Hepatocyte (in vitro differentiated cells): Measurements from ENCODE around the gene TECPR1.

Experiments
- EZH2 ChIP-seq: fragments of 200-600 bp; sonication (generic); IDR thresholded peaks from 2 replicates; pipeline ENCODE4 v1.6.1; 2016; ENCODE audit warnings: antibody characterized with exemption, mild to moderate bottlenecking, borderline replicate concordance
- EZH2phosphoT487 ChIP-seq: fragments of 200-600 bp; sonication (generic); IDR thresholded peaks from one replicate; pipeline ENCODE4 v1.6.1; 2018; ENCODE audit warnings: antibody characterized with exemption, mild to moderate bottlenecking, low read depth, moderate library complexity; ENCODE audit not compliant: unreplicated experiment, severe bottlenecking
- TF ChIP-seq, protein P1 (sequence below): fragments of 200-600 bp; sonication (generic); IDR thresholded peaks from 2 replicates; pipeline ENCODE4 v1.5.1; 2016; ENCODE audit warnings: antibody characterized with exemption, mild to moderate bottlenecking; ENCODE audit not compliant: poor library complexity

DNA sequence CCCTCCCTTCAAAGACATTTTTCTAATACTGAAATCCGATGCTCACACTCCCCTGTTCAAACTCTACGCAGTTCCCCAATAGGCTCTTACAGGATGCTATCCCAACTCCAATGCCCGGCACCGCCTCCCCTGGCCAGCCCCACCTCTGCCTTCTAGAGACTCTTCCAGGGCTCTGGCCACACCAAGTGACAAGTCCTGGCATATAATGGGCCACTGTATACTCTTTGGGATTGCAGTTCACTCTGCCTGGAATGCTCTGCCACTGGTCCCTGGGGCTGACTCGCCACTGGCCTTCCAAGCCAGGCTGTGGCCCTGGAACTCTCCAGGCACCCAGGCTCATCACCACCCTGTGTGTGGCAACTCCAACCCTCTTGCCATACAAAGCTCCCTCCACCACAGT, 26.4 kb upstream of the TECPR1 start:
- TF ChIP-seq, protein P1, sequence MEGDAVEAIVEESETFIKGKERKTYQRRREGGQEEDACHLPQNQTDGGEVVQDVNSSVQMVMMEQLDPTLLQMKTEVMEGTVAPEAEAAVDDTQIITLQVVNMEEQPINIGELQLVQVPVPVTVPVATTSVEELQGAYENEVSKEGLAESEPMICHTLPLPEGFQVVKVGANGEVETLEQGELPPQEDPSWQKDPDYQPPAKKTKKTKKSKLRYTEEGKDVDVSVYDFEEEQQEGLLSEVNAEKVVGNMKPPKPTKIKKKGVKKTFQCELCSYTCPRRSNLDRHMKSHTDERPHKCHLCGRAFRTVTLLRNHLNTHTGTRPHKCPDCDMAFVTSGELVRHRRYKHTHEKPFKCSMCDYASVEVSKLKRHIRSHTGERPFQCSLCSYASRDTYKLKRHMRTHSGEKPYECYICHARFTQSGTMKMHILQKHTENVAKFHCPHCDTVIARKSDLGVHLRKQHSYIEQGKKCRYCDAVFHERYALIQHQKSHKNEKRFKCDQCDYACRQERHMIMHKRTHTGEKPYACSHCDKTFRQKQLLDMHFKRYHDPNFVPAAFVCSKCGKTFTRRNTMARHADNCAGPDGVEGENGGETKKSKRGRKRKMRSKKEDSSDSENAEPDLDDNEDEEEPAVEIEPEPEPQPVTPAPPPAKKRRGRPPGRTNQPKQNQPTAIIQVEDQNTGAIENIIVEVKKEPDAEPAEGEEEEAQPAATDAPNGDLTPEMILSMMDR: no peak
- TF ChIP-seq EZH2: no peak
- no peak for TF ChIP-seq EZH2phosphoT487
